ENCODE results near the gene RIC8B. TPM values are rescaled to one million over a fixed set of nuclear protein-coding genes. Genes with fewer than 3 reads are reported as not detected.
"Not testable (repeated sequence)": the region's sequence is repeated elsewhere in the genome, so short reads cannot be mapped to it uniquely, and the experiment has no call there.

Gene RIC8B
- total RNA-seq, result 5.8 and 7.4 TPM in 2 replicates

DNA sequence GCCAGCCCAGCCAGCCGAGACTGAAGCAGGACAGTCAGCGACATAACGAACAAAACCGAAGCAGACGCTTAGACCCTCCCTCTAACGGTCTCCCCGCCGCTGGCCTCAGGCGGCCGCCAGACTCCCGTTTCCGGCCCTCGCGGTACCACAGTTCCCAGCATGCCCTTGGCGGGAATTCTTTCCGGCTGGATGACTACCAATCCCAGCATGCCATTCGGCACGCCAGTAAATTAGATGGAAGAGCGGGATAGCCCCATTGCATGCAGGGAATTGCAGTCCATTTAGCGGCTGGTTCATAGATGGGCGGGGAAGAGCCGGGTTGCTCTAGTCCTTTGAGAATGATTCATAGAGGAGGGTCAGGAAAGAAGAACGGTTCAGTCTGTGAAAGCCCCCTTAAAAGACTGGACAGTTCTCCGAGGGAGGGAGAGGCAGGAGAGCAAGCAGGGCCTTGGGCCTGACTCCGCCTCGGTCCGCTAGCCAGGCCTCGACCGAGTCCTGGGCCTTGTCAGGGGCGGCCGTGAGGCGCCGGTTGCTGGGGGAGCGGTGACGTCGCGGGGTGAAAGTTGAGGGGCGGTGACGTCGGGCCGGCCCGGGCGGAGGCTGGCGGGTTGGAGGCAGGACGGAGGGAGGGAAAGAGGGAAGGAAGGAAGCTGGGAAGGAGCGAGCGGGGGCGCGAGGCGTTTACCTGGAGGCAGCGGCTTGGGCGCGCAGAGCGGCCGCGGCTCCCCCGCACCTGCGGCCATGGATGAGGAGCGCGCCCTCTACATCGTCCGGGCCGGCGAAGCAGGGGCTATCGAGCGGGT lies at the start of gene RIC8B:
Gene RIC8B (plus strand): TSS at position 678 of the 803 bp plus-strand sequence. CDS start 64 bp downstream, at position 742.
- Mint-ChIP-seq H3K27me3 (peaks cover 6% of the 10 kb centered on the region), H3K4me1 (peaks cover 19% of the 10 kb centered on the region), H3K4me3 (peak within 1 kb of the TSS; percentile 88), H3K27ac (peak within 1 kb of the TSS; percentile 82), H3K9me3 (no peaks in the 10 kb centered on the region), H3K36me3 (ENCODE audit: low read depth) (peaks cover 7% of the 10 kb centered on the region)
- POLR2A ChIA-PET, result no interaction called here
- ATAC-seq (ENCODE audit: low read depth), result peak; percentile 80
- TF ChIP-seq, protein P1, sequence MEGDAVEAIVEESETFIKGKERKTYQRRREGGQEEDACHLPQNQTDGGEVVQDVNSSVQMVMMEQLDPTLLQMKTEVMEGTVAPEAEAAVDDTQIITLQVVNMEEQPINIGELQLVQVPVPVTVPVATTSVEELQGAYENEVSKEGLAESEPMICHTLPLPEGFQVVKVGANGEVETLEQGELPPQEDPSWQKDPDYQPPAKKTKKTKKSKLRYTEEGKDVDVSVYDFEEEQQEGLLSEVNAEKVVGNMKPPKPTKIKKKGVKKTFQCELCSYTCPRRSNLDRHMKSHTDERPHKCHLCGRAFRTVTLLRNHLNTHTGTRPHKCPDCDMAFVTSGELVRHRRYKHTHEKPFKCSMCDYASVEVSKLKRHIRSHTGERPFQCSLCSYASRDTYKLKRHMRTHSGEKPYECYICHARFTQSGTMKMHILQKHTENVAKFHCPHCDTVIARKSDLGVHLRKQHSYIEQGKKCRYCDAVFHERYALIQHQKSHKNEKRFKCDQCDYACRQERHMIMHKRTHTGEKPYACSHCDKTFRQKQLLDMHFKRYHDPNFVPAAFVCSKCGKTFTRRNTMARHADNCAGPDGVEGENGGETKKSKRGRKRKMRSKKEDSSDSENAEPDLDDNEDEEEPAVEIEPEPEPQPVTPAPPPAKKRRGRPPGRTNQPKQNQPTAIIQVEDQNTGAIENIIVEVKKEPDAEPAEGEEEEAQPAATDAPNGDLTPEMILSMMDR (IDR thresholded peaks at IDR 0.05), result no peak
- CTCF ChIA-PET, result no interaction called here
- intact Hi-C loops (cut with micrococcal nuclease), result loop anchor here (1.0 to 10.0 kb wide), 4 partner anchors 13 to 416 kb away; partner anchors contain the start of gene MTERF2
- DNase-seq, result peak; percentile 59

DNA sequence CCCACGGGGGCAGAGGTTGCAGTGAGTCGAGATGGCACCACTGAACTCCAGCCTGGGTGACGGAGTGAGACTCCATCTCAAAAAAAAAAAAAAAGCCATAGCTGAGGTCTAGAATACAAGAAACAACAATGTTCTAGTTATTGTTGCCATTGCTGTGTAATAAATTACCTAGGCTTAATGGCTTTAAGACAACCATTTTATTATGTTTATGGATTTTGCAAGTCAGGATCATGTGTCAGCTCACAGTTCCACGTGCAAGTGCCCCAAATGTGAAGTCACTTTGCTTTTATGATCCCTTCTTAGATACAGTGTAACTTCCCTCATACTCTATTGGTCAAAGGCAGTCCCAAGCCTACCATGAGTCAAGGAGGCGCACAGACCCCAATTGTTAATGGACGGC lies 49.5 kb upstream of the RIC8B start:
- POLR2A ChIA-PET, result no interaction called here
- H3K27me3 Mint-ChIP-seq, result peaks cover 14% of the 10 kb centered on the region
- ATAC-seq (ENCODE audit: low read depth) (no peak), DNase-seq (no peak)
- TF ChIP-seq, protein P1 (IDR thresholded peaks at IDR 0.05), result no peak
- H3K4me1 Mint-ChIP-seq, result no peaks in the 10 kb centered on the region
- no peaks in the 10 kb centered on the region for H3K36me3 Mint-ChIP-seq (ENCODE audit: low read depth)
- CTCF ChIA-PET, result no interaction called here
- H3K4me3 Mint-ChIP-seq, result no peak overlapping the region
- H3K9me3 Mint-ChIP-seq, result no peaks in the 10 kb centered on the region
- no peak overlapping the region for H3K27ac Mint-ChIP-seq
- intact Hi-C loops (cut with micrococcal nuclease), result no loop called here

DNA sequence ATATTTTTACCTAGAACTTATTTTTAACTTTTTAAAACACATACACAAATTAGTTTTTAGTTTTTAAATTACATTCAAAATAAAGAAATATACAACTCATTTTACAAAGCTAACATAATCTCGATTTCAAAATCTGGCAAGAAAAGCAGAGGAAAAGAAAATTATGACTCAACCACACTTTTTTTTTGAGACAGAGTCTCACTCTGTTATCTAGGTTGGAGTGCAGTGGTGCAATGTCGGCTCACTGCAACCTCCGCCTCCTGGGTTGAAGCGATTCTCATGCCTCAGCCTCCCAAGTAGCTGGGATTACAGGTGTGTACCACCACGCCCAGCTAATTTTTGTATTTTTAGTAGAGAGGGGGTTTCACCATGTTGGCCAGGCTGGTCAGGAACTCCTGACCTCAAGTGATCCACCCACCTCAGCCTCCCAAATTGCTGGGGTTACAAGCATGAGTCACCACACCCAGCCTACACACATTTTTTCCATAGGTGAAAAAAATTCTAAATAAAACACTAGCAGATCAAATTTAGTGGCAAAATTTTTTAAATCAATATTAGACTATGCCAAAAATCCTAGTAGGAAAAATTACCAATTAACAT lies 47.8 kb upstream of the RIC8B start:
- intact Hi-C loops (cut with micrococcal nuclease); H3K4me1 Mint-ChIP-seq; H3K27ac Mint-ChIP-seq; POLR2A ChIA-PET; DNase-seq; ATAC-seq (ENCODE audit: low read depth); H3K4me3 Mint-ChIP-seq; H3K36me3 Mint-ChIP-seq (ENCODE audit: low read depth); CTCF ChIA-PET; H3K9me3 Mint-ChIP-seq: not testable (repeated sequence)
- peaks cover 20% of the 10 kb centered on the region for H3K27me3 Mint-ChIP-seq

- Mint-ChIP-seq H3K36me3 (ENCODE audit: low read depth) (no peaks in the 10 kb centered on the region), H3K4me3 (no peak overlapping the region), H3K27me3 (peaks cover 25% of the 10 kb centered on the region), H3K9me3 (no peaks in the 10 kb centered on the region), H3K27ac (no peak overlapping the region), H3K4me1 (no peaks in the 10 kb centered on the region)
- CTCF ChIA-PET, result no interaction called here
- POLR2A ChIA-PET, result no interaction called here
- no peak for DNase-seq
- ATAC-seq (ENCODE audit: low read depth), result no peak
- intact Hi-C loops (cut with micrococcal nuclease), result loop anchor here (10.0 kb wide), 2 partner anchors 115 to 185 kb away; no protein-coding TSS in a partner anchor
- TF ChIP-seq, protein P1 (IDR thresholded peaks at IDR 0.05), result no peak
Observed at GRCh38 chr12:106729611-106730010, 44.9 kb upstream of the RIC8B start.

GRCh38 chr12:106732890-106733289 lies 41.6 kb upstream of the RIC8B start:
- TF ChIP-seq, protein P1 (IDR thresholded peaks at IDR 0.05), result no peak
- Mint-ChIP-seq H3K36me3 (ENCODE audit: low read depth) (no peaks in the 10 kb centered on the region), H3K27me3 (peaks cover 38% of the 10 kb centered on the region), H3K9me3 (no peaks in the 10 kb centered on the region), H3K4me1 (no peaks in the 10 kb centered on the region), H3K4me3 (no peak overlapping the region), H3K27ac (no peak overlapping the region)
- intact Hi-C loops (cut with micrococcal nuclease), result loop anchor here (10.0 kb wide), 2 partner anchors 112 to 182 kb away; no protein-coding TSS in a partner anchor
- ChIA-PET POLR2A (no interaction called here), CTCF (no interaction called here)
- DNase-seq (no peak), ATAC-seq (ENCODE audit: low read depth) (no peak)
